Measurements from ENCODE around the gene TACSTD2. TPM values are rescaled to one million over a fixed set of nuclear protein-coding genes. Genes with fewer than 3 reads are reported as not detected.
A peak's percentile ranks its signal among the peaks of the same experiment; 100 is the strongest.
"Not testable (repeated sequence)": the region's sequence is repeated elsewhere in the genome, so short reads cannot be mapped to it uniquely, and the experiment has no call there.

The TACSTD2 gene
- total RNA-seq, 1 donor from 2014 or later = 26.2 TPM

- DNase-seq (ENCODE audit: low spot score) = no peak
Observed at GRCh38 chr1:58587667-58588066, 10.6 kb upstream of the TACSTD2 start.

- DNase-seq (ENCODE audit: low spot score) = no peak
Observed at GRCh38 chr1:58586271-58586670, 9.2 kb upstream of the TACSTD2 start.

- peak; percentile 31 for DNase-seq (ENCODE audit: low spot score)
Observed at GRCh38 chr1:58585581-58586151, 8.6 kb upstream of the TACSTD2 start.

- no peak for DNase-seq (ENCODE audit: low spot score)
Observed at GRCh38 chr1:58585166-58585565, 8.1 kb upstream of the TACSTD2 start.

GRCh38 chr1:58584082-58584895, 7.2 kb upstream of the TACSTD2 start:
- peak; percentile 74 for DNase-seq (ENCODE audit: low spot score)

GRCh38 chr1:58583496-58583895, 6.4 kb upstream of the TACSTD2 start:
- DNase-seq (ENCODE audit: low spot score) = no peak

- not testable (repeated sequence) for DNase-seq (ENCODE audit: low spot score)
Observed at GRCh38 chr1:58582143-58582542, 5.1 kb upstream of the TACSTD2 start.

- no peak for DNase-seq (ENCODE audit: low spot score)
Observed at GRCh38 chr1:58581641-58582040, 4.6 kb upstream of the TACSTD2 start.

GRCh38 chr1:58580186-58580585, 3.1 kb upstream of the TACSTD2 start:
- DNase-seq (ENCODE audit: low spot score) = no peak

GRCh38 chr1:58577654-58578030, 590 bp upstream of the TACSTD2 start:
- DNase-seq (ENCODE audit: low spot score) = no peak

- no peak for DNase-seq (ENCODE audit: low spot score)
Observed at GRCh38 chr1:58576325-58576726, 726 bp downstream of the TACSTD2 start.

- DNase-seq (ENCODE audit: low spot score) = no peak
Observed at GRCh38 chr1:58575551-58576324, 1.3 kb downstream of the TACSTD2 start.

GRCh38 chr1:58574816-58575215, 2.2 kb downstream of the TACSTD2 start:
- DNase-seq (ENCODE audit: low spot score) = no peak

GRCh38 chr1:58573705-58574591, 3.1 kb downstream of the TACSTD2 start:
- no peak for DNase-seq (ENCODE audit: low spot score)

- DNase-seq (ENCODE audit: low spot score) = no peak
Observed at GRCh38 chr1:58573138-58573537, 3.9 kb downstream of the TACSTD2 start.

GRCh38 chr1:58572690-58573089, 4.4 kb downstream of the TACSTD2 start:
- DNase-seq (ENCODE audit: low spot score) = no peak

GRCh38 chr1:58571616-58572015, 5.4 kb downstream of the TACSTD2 start:
- no peak for DNase-seq (ENCODE audit: low spot score)

- no peak for DNase-seq (ENCODE audit: low spot score)
Observed at GRCh38 chr1:58570817-58571216, 6.2 kb downstream of the TACSTD2 start.

- DNase-seq (ENCODE audit: low spot score) = no peak
Observed at GRCh38 chr1:58570094-58570493, 7.0 kb downstream of the TACSTD2 start.

- DNase-seq (ENCODE audit: low spot score) = no peak
Observed at GRCh38 chr1:58568911-58569310, 8.1 kb downstream of the TACSTD2 start.

GRCh38 chr1:58568271-58568860, 8.7 kb downstream of the TACSTD2 start:
- DNase-seq (ENCODE audit: low spot score) = no peak

All from umbilical cord (tissue), 2 donors.